Gastrocnemius medialis (tissue), 4 donors: ENCODE data around the gene KIF1B.

Experiments
- CTCF ChIP-seq, 5 experiments: fragments of 450-650 bp in 3 of 5; fragments of 200-600 bp in 2 of 5; sonication (generic) in 2 of 5; IDR thresholded peaks in 4 of 5; conservative IDR thresholded peaks in 1 of 5; 1 replicate in 4 of 5; 2 replicates in 1 of 5; pipeline ENCODE4 v1.5.1; 2016 to 2019; ENCODE audit warnings: antibody characterized with exemption in 5 of 5, mild to moderate bottlenecking in 3 of 5, moderate library complexity in 3 of 5
- POLR2A ChIP-seq, 2 donors: fragments of 450-650 bp; IDR thresholded peaks; one replicate each; pipeline ENCODE4 v1.6.1; 2017; ENCODE audit warnings: antibody characterized with exemption in 2 of 2, mild to moderate bottlenecking in 2 of 2, moderate library complexity in 2 of 2

- TF ChIP-seq CTCF (IDR thresholded peaks at IDR 0.05 in 4 of 5, conservative IDR thresholded peaks at IDR 0.05 in 1 of 5) = no peak
- no peak for TF ChIP-seq POLR2A (IDR thresholded peaks at IDR 0.05)
Measured at GRCh38 chr1:10171995-10172669, 38.2 kb upstream of the KIF1B start.
